HG03558 (cell line): ENCODE data around the gene ATOSB.

Experiments used
- ATAC-seq: cut with Tn5 transposase; IDR thresholded peaks from one replicate; pipeline ENCODE4 v1.9.1; 2021; ENCODE audit warnings: moderate number of reproducible peaks; ENCODE audit not compliant: unreplicated experiment; ENCODE audit errors: extremely low read depth

Gene ATOSB

DNA sequence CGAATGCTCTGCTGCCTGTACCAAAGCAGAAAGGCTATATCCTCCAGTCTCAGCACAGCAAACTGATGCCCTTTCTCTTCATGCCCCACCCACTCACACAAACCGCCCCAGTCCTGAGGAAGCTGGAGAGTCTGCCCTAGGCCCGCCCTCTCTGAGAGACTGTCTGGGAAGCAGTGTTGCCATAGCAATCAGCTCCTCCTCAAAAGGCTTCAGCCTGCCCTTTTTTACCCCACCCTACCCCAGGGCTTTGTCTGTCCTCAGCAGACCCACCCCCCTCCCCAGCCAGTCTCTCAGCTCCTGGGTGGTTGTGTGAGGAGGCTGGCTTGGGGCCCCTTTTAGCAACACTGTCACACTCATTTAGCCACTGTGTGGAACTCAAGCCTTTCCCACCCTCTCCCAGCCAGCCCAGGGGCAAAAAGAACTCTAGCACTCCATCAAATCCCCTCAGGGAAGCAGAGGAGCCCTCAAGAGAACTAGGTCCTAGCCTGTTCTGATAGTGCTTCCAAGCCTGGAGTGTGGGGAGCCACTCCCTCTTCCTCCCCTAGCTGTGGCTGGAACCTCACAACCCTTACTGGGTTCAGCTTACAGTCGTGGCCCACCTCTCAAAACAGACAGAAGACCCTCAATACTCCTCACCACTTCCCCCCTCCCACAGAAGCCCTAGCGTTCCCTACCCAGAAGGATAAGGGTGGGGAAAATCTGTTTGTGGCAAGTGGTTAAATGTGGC, 1.4 kb downstream of the ATOSB start:
- ATAC-seq = no peak

DNA sequence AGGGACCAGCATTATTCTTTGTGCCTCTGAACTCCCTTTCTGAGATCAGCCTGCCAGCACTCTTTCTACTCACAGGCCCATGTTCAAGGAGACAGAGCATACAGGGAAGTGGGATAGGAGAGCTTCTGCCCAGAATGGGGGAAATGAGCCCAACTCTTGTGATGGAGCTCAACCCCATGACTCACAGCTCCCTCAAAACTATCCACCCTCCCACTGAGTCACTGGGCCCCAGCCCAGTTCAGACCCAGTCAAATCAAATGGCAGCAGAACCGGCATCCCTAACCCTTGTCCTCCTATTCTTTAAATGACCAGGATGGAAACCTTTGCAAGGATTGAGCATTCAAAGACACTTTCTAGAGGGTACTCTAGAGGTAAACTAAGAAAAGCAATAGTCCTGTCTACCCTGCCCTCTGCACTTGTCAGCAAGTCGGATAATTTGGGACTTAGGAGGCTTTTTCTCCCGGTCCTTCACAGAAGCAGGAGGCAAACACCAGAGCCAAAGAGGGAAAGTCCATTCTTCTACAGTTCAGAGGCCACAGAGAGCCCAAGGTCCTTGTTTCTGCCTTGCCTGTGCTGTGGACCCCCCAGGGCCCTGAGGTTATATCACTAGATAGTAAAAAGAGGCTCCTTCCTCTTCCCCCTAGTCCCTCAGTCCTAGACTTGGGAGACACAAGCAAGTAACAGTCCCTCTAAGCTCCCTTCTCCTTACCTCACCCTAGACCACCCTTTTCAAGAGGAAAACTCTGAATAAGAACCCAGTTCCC, 3.2 kb downstream of the ATOSB start:
- no peak for ATAC-seq

DNA sequence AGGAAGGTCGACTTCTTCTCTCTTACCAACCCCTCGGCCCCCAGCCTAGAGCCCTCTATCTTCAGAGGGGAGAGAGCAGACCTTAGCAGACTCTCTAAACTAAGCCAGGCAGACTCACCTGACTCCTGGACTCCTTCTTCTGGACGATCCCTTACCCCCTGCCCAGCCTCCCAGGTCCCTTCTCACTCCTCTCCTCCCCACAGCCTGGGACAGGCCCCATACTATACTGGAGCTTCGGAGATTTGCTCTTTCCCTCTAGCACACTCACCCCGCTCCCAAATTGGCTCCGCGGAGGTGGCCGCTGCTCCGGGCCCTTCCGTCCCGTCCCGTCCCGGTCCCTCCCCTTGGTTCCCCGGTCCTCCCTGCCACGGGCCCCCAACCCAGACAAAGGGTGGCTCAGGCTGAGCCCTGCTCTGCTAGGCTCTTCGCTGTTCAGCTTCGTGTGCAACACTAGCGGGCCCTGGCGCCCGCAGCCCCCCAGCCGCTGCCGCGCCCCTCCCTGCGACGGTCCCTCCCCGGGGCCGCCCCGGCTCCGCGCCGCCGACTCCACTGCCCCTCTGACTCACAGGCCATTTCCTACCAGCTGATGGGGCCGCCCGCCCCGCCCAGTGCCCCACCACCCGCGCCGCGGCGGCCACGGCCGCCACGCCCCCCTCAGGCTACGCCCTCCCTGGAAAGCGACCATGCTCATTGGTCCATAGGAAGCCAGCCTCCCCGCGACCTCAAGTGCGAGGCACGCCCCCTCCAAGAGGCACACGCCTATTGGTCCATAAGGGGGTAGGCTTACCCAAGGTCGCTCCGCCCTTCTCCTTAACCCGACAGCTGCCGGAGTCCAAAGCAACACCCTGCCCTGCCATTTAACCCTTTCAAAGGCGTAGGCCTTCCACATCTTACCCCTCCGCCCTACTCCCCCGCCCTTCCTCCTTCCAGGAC, 4.4 kb downstream of the ATOSB start:
- ATAC-seq = peak; percentile 68

DNA sequence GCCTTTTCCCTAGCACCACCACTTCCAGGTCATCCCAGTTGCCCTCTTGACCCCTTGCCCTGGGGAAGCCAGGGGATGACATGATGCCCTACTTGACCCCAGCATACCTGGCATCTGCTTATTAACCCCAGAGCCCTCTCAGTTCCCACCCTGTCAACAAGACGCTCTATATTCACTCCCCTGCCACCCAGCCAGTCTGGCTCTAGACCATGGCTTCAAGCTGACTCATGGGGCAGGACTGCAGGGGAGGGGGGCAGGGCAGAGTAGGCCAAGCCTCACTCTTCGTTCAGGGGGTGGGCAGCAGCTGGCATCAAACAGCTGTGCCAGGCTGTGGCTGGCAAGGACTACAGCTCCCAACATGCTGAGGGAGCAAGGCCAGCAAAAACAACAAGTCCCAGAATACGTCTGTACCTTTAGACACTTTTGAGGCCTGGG, 5.3 kb downstream of the ATOSB start:
- ATAC-seq = no peak

DNA sequence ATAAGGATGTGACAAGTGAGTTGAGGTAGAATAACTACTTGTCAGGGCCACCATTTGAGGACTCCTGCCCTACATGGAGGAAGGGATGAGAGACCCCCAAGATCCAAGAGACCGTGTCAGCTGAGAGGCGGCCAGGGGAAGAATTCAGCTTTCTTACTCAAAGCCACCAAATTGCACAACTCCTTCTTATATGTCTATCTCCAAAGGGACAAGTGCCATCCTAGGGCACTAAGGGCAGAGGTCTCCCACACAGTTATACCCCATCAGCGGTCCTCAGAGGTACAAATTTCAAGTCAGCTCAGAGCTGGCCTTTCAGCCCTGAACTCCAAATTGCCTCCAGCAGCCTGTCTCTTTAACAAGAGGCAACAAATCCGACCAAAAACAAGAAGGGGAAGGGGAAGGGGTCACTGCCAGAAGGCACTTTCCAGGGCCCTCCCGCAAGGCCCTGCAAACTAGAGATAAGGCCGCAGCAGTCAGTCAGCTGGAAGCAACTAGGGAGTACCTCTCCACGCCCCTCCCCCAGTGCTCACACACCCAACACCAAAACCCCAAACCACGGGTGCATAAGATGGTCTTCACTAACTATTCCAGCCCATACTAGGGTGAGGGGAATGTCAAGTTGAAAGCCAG, 6.6 kb downstream of the ATOSB start:
- ATAC-seq = no peak

DNA sequence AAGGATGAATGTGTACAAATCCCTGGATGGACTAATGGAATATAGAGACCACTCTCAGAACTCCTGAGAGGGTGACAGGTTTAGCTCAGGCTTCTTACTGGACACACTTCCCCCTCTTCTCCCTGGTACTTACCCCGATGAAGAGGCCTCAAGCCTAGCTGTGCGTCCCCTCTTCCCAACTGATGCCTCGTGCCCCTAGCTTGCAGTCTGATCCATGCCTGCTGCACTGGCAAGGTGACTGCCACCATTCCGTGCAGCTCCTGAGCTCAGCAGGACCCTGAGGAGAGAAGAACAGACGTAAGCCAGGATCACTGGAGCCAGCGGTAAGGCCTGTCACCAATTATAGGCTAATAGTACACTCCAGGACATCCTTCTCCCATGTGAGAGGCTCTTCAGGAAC, 7.2 kb downstream of the ATOSB start:
- ATAC-seq = no peak

DNA sequence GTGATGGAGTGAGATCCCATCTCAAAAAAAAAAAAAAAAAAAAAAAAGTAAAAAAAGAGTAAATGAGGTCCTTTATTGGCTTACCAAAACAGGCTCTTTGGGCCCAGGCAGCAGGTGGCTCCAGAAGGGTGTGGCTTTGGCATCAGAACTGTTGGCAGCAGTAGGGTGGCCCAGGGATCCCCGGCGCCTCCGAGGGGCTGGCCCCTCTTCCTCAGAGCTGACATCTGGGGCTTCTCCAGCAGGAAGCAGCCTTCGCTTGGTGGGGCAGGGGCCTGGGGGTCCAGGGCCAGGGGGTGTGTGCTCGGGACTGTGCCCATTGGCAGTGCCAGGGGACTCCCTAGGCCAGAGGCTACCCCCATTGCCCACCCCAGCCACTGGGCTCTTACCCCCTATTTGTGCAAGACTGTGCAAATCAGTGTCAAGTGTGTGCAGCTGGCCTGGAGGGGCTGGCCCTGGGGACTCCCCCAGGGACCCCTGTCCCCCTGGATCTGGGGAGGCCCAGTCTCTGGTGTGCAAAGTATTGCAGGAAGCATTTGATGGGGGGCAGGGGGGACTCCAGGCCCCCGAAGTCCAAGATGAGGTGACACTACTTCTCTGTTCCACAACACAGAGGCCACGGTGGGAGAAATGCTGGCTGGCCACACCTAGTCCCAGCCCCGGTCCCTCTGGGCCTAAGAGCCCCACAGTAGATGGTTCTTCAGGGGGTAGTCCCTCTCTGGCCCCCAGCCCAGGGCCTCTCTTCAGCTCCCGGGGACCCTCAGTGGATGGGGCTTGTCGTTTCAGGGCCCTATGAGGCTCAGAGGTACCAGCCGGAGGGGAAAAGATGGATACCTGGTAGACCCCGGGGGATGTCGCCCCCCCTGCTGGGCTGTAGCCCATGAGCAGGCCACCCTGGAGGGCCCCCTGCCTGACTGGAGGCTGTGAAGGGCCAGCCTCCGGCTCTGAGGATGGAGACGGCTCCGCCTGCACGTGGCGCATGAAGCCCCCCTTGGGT, 8.1 kb downstream of the ATOSB start:
- no peak for ATAC-seq

DNA sequence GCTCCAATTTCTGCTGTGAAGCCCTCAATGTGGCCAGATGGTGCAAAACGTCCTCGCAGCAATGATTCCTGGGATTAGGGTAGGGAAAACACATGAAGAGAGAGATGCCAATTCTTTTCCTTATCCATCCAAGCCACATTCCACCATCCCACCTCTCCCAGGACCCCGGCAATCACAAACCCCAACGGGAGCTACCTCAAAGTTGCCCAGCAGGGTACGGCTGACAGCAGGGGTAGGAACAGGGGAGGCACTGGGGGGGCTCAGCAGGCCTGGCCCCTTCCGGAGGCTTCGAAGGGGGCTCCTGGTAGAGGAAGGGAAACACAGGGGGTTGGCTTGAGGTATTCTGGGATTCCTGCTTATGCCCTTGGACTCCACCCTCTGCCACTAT, 9.3 kb downstream of the ATOSB start:
- ATAC-seq = no peak

DNA sequence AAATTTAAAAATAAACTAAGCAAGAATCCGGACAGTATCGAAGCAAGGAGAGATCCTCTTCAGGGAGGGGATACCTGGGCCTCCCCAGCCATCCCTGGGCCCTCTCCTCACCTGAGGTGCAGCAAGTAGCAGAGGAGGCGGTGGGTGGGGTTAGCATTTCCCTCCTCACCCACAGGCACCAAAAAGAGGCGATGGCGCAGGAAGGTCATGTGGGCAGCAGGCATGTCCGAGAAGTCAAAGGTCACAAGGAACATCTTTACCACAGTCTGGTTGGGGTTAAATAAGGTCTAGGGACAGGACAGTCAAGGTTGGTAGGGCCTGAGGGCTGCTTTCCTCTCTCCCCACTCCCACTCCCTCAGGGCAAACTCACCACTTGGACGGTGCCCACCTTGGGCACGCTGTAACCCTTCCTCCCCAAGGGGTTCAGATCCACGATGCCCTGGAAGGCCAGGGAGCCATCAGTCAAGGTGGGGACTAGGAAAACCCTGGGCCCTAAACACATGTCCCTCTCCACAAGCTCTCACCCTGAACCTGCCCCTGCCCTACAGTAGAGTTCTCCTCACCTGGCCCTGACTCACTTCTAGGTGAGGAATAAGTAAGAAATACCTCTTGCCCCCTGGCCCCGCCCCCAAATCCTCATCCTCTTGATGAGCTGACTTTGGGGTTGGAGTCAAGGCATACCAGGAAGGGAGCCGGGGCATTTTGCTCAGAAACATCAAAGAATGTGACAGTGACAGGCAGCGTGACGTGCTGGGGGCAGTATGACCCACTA, 9.9 kb downstream of the ATOSB start:
- no peak for ATAC-seq

DNA sequence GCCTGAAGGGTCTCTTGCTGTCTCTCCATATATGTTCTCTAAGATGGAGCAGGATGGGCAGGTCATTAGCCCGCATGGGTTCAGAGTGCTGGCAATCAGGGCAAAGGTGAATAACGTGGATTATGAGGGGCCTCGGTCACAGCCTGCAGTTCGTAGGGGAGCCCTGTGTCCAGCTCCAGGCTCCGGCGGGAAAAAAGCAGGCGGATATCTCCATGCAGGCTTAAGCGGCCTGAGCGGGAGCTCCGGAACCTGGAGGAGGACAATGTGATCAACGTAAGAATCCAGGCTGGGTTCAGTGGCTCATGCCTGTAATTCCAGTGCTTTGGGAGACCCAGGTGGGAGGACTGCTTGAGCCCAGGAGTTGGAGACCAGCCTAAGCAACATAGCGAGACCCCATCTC, 10.5 kb downstream of the ATOSB start:
- ATAC-seq = no peak

DNA sequence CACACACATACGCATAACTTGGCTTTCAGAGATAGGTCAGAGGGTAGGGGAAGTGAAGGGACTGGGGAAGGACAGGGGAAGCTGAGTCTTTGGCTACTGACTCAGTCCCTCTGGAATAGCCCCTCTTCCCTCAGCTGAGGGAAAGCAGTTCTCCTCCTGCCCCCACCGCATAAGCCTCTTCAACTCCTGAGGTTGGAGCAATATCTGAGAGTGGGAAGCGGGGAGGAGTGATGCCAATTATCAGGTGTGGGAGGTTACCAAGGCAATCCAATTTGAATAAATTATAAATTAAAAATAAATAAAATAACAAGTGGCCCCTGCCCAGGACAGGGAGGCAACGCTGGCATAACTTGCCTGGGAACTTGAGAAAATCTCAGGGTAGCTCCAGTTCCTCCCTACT, 11.1 kb downstream of the ATOSB start:
- no peak for ATAC-seq

DNA sequence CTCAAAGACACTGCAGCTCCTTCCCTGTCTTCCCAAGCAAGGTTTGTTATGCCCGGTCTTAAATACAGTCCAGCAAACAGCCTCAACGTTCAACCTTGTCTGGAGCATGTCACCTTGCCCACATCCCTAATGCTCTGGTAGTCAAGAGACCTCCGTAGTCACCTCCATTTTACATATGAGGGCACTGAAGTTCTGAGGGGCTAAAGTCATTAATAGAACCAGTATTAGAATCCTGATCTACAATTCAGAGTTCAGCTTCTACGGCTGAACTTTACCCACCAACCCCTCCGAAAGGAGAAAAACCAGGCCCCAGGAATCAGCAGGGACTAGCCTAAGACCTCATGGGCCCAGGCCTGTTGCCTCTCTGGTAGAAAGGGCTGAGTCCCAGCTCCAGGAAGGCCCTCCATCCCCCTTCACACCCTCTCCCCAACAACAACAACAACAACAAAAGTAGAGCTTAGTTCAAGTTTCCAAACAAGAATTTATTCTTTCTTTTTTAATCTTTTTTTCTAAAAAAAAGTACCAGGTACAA, 11.9 kb downstream of the ATOSB start:
- ATAC-seq = no peak

DNA sequence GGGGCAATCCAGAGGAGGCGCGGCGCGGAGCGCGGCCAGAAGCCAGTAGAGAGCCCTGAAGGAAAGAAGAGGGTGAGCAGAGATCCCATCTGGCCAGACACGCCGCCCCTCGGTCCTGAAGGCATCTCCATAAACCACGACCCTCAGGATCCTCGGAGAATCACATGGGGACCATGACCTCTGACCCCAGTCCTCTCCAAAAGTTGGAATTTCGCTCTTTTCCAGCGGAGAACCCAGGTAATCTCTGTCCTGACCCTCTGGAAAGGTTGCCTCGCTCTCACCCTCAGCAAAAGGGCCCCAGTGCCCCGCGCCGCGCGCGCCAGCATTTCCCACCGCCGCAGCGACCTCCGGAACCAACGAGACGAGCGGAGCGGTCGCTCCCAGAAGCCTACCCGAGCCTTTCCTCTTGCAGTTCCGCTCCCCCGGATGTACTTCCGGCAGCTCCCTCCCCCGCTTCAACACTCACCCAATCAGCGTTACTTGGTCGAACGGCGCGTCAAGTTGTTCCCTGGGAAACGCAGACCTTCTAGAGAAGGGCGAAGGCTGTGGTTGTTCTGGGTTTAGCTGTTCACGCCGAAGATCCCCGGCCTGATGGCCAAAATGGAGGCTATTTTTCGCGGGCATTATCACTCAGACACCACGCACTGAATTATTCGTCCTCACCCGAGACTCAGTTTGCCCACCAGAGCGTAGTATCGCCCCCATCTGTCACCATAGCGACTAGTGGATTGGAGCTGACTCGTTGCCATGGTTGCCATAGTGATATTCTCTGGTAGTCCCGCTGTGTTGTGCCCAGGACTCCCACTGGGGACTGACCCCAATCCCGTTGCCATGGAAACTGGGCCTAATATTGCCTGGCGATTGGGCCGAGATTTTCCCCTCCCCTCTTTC, 12.6 kb downstream of the ATOSB start, which contains the start of gene STOML2:
TSS of gene STOML2 (minus strand) at position 363 of the 891 bp plus-strand sequence. CDS start at position 326, 37 bp downstream.
- peak; percentile 79 for ATAC-seq

DNA sequence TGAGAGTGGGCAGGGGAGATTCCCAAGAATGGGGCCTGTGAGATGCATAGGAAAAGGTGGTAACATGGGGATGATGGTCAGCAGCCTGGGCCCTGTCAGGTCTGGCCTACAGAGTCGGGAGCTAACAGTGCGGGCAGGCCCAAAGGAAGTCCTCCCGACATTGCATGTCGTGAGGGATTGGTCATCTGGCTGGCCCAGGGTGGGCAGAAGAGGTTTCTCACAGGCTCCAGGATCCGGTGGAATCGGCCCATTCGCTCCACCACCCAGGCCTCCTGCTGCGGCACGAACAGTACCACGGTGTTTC, 13.2 kb downstream of the ATOSB start:
- no peak for ATAC-seq

DNA sequence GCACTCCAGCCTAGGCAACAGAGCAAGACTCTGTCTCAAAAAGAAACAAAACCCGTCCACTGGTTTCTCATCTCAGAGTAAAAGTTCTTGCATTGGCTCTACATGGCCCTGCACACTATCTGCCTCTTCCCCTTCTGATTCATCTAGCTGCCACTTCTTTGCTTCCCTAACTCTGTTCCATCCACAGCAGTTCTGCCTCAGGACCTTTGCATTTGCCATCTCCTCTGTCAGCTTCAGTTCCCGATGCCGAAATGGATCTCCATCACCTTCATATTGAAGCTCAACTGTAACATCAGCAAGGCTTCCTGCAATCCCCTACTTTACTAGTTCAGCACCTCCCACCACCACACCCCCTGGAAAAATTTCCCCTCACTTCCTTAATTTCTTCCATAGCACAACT, 18.1 kb downstream of the ATOSB start:
- ATAC-seq = no peak

DNA sequence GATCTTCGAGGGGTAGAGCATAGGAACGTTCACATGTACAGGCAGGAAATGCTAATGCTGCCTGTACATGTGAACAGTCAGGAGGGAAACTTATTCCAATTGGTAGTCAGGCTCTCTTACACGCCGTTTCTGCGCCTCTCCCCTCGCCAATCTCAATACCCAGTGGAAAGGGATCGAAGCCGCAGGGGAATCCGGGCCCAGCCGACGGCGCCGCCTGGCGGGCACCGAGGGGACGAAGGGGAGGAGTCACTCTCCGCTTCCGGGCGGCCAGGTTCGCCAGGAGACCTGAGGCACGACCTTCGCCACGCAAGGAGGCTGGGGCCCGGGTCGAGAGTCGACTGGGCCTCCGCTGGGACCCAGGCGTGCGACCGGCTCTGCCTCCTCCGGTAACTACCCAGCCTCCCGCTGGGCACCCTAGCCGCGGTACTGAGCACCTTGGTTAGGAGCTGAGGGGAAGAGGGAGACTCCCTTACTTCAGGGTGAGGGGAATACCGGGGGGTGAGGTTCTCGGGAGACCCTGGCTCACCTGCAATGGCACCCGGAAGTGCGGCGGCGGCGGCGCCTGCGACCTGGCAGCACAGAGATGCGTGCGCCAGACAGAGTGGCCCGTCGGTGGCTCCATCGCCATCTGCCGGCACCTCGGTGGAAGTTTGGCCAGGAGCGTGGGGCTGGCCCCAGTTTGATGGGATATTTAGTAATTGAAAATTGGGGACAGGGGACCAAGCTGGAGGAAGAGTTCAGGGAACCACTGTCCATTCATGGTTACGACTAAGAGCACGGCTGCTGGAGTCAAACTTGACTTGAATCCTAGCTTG, 19.4 kb downstream of the ATOSB start, which contains the start of gene PIGO:
TSS of gene PIGO (minus strand) at position 557 of the 815 bp plus-strand sequence. CDS start 1,026 bp downstream, outside the sequence.
- peak; percentile 61 for ATAC-seq
